Measurements from ENCODE around the gene PRR14.

The PRR14 gene

GRCh38 chr16:30604316-30604947 lies 46.3 kb upstream of the PRR14 start:
- no peak for TF ChIP-seq CTCF (IDR thresholded peaks at IDR 0.05; ENCODE audit: poor library complexity, severe bottlenecking)
- no peak overlapping the region for H3K27ac ChIP-seq (ENCODE audit: poor library complexity, severe bottlenecking)
- no peaks in the 10 kb centered on the region for H3K4me1 ChIP-seq (ENCODE audit: insufficient read depth, poor library complexity, severe bottlenecking)
- no peak for DNase-seq (ENCODE audit: low spot score)
- ATAC-seq (ENCODE audit: low read depth): no peak
- no peaks in the 10 kb centered on the region for H3K27me3 ChIP-seq (ENCODE audit: insufficient read depth, poor library complexity, severe bottlenecking)
- H3K4me3 ChIP-seq (ENCODE audit: severe bottlenecking): no peak overlapping the region
- no peaks in the 10 kb centered on the region for H3K9me3 ChIP-seq (ENCODE audit: severe bottlenecking)
- peaks cover 52% of the 10 kb centered on the region for H3K36me3 ChIP-seq (ENCODE audit: low read depth)

DNA sequence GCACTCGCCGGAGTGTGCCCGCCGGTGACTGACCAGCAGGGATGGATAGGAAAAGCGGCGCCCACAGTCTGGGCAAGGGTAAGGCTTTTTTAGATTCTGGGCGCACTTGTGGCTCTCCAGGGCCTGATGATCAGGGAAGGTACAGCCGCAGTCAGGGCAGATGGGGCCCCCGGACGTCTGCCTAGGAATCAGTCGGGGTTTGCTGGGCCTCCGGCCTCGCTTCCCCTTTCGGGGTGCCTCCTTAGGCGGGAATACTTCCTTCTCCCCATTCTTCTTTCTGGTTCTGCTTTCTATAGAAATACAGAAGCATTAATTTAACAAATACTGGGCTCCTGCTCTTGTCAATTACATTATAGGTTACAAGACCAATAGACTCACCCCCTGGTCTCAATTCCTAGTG lies 45.6 kb upstream of the PRR14 start:
- Histone ChIP-seq H3K4me3 (ENCODE audit: severe bottlenecking) (no peak overlapping the region), H3K9me3 (ENCODE audit: severe bottlenecking) (no peaks in the 10 kb centered on the region), H3K27me3 (ENCODE audit: insufficient read depth, poor library complexity, severe bottlenecking) (no peaks in the 10 kb centered on the region), H3K4me1 (ENCODE audit: insufficient read depth, poor library complexity, severe bottlenecking) (no peaks in the 10 kb centered on the region), H3K36me3 (ENCODE audit: low read depth) (peaks cover 52% of the 10 kb centered on the region), H3K27ac (ENCODE audit: poor library complexity, severe bottlenecking) (no peak overlapping the region)
- TF ChIP-seq CTCF (IDR thresholded peaks at IDR 0.05; ENCODE audit: poor library complexity, severe bottlenecking): no peak
- ATAC-seq (ENCODE audit: low read depth) (no peak), DNase-seq (ENCODE audit: low spot score) (no peak)

GRCh38 chr16:30606004-30606403 lies 44.8 kb upstream of the PRR14 start:
- Histone ChIP-seq H3K27ac (ENCODE audit: poor library complexity, severe bottlenecking) (no peak overlapping the region), H3K27me3 (ENCODE audit: insufficient read depth, poor library complexity, severe bottlenecking) (no peaks in the 10 kb centered on the region), H3K4me3 (ENCODE audit: severe bottlenecking) (no peak overlapping the region), H3K36me3 (ENCODE audit: low read depth) (peaks cover 52% of the 10 kb centered on the region), H3K4me1 (ENCODE audit: insufficient read depth, poor library complexity, severe bottlenecking) (peaks cover 2% of the 10 kb centered on the region), H3K9me3 (ENCODE audit: severe bottlenecking) (no peaks in the 10 kb centered on the region)
- no peak for DNase-seq (ENCODE audit: low spot score)
- ATAC-seq (ENCODE audit: low read depth): no peak
- TF ChIP-seq CTCF (IDR thresholded peaks at IDR 0.05; ENCODE audit: poor library complexity, severe bottlenecking): no peak

DNA sequence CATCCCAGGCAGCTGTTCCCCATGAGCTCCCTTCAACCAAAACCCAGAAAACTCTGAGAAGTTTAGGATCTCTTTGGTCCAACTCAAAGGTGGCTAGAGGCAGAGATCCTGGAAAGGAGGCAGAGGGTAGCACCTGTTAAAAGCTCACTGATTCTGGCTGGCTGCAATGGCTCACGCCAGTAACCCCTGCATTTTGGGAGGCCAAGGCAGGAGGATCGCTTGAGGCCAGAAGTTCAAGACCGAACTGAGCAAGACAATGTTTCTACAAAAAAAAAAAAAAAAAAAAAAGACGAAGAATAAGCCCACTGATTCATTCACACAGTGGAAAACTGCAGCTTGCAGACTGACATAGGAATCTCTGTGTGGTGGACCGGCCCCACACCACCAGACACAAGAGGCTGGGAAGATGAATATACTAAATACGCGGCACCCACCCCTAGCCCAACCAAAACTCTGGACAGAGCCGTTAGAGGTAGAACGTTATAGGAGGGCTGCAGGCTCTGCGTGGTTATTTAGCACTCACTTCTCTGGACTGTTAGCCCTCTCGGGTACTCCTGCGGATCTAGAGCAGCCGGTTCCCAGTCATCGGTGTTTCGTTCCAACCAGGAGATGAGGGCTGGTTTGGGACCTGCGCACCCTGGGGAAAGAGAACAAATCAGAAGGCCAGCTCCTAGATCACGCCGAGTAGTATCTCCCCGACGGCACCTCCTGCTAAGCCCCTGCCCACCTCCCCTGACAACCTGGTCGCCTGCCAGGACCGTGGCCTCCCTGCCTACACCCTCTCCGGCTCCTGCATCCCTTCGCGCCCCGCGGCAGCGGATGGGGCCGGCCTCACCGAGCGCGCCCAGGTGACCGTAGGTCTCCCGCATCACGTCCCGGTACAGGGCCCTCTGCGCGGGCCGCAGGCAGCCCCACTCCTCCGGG lies 41.5 kb upstream of the PRR14 start:
- H3K4me1 ChIP-seq (ENCODE audit: insufficient read depth, poor library complexity, severe bottlenecking): peaks cover 2% of the 10 kb centered on the region
- no peak for TF ChIP-seq CTCF (IDR thresholded peaks at IDR 0.05; ENCODE audit: poor library complexity, severe bottlenecking)
- no peak for DNase-seq (ENCODE audit: low spot score)
- peaks cover 38% of the 10 kb centered on the region for H3K36me3 ChIP-seq (ENCODE audit: low read depth)
- H3K27me3 ChIP-seq (ENCODE audit: insufficient read depth, poor library complexity, severe bottlenecking): no peaks in the 10 kb centered on the region
- H3K9me3 ChIP-seq (ENCODE audit: severe bottlenecking): no peaks in the 10 kb centered on the region
- peak overlapping the region; percentile 67 for H3K27ac ChIP-seq (ENCODE audit: poor library complexity, severe bottlenecking)
- H3K4me3 ChIP-seq (ENCODE audit: severe bottlenecking): peak overlapping the region; percentile 90
- peak; percentile 54 for ATAC-seq (ENCODE audit: low read depth)

All from RWPE2 (cell line).